Measurements from ENCODE around the gene DLL4. TPM values are rescaled to one million over a fixed set of nuclear protein-coding genes. Genes with fewer than 3 reads are reported as not detected.

Gene DLL4
- total RNA-seq, 1 donor: 0.09 TPM

DNA sequence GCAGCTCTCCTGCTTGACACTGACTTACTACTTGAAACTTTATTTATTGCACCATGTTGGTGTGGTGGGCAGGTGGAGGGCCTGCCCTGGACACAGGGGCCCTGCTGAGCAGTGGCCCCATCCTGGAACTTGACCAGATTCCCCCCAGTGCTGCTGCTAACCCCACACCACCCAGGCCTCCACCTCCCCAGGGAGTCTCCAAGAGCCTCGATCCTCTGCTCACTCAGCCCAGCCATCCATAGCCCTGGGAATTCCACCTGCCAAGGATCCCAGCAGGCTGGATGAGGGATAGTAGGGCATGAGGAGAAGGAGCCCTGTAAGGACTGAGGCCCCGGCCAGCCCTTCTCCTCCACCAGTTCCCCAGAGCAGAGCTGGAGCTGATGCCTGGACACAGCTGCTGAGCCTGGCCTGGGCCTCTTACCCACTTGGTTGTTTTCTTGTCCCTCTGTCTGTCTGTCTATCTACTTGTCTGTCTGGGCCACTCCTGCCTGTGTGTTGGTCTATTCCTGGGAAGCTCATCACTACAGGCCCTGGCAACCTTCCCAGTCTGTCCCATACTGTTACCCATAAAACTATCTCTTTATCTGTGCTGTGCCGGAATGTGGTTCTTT is 26.9 kb downstream of the DLL4 start:
- peak overlapping the region; percentile 32 for H3K4me3 ChIP-seq (ENCODE audit: low read depth, low read length)
- TF ChIP-seq, protein P1, sequence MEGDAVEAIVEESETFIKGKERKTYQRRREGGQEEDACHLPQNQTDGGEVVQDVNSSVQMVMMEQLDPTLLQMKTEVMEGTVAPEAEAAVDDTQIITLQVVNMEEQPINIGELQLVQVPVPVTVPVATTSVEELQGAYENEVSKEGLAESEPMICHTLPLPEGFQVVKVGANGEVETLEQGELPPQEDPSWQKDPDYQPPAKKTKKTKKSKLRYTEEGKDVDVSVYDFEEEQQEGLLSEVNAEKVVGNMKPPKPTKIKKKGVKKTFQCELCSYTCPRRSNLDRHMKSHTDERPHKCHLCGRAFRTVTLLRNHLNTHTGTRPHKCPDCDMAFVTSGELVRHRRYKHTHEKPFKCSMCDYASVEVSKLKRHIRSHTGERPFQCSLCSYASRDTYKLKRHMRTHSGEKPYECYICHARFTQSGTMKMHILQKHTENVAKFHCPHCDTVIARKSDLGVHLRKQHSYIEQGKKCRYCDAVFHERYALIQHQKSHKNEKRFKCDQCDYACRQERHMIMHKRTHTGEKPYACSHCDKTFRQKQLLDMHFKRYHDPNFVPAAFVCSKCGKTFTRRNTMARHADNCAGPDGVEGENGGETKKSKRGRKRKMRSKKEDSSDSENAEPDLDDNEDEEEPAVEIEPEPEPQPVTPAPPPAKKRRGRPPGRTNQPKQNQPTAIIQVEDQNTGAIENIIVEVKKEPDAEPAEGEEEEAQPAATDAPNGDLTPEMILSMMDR (IDR thresholded peaks at IDR 0.05; ENCODE audit: insufficient read depth, low read length): no peak
- no peak for DNase-seq (ENCODE audit: low read depth)

DNA sequence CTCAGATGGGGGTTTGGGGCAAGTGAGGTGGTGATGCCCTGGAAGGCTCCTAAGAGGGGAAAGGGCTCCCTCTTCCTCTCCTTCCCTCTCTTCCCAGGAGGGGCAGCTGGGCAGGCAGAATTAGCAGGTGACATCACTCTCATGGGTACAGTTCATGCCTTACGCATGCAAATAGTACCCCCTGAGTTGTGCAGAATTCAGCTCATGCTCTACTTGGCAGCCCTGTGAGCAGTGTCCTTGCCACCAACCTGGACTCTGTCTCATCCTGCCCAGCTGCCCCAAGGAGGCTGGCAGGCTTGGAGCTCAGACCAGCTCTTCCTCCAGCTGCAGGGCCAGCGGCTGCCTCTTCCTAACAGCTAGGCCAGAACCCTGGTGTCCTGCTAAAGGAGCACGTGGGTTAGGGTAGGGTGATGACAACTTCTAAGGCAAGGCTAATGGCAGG is 27.4 kb downstream of the DLL4 start:
- no peak for DNase-seq (ENCODE audit: low read depth)
- TF ChIP-seq, protein P1 (IDR thresholded peaks at IDR 0.05; ENCODE audit: insufficient read depth, low read length): no peak
- peak overlapping the region; percentile 9 for H3K4me3 ChIP-seq (ENCODE audit: low read depth, low read length)

DNA sequence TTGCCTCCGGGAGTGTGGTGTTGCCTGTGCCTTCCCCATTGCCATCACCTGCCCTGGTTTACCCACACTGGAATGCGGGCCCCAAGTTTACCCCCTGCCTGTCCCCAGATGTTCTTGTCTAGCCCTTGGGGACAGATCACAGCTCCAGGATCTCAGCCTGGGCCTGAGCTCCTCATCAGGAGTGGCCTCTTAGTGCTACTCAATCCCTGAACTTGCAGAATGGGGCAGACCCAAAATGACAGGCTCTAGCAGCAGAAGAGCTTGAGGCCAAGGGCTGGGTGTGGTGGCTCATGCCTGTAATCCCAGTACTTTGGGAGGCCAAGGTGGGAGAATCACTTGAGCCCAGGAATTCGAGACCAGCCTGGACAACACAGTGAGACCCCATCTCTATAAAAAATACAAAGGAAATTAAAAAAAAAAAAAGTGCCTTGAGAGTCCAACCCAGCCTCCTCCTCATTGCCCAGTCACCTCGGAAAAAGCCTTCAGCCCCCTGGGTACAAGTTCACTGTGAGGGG is 28.0 kb downstream of the DLL4 start:
- no peak overlapping the region for H3K4me3 ChIP-seq (ENCODE audit: low read depth, low read length)
- TF ChIP-seq, protein P1 (IDR thresholded peaks at IDR 0.05; ENCODE audit: insufficient read depth, low read length): no peak
- DNase-seq (ENCODE audit: low read depth): no peak

DNA sequence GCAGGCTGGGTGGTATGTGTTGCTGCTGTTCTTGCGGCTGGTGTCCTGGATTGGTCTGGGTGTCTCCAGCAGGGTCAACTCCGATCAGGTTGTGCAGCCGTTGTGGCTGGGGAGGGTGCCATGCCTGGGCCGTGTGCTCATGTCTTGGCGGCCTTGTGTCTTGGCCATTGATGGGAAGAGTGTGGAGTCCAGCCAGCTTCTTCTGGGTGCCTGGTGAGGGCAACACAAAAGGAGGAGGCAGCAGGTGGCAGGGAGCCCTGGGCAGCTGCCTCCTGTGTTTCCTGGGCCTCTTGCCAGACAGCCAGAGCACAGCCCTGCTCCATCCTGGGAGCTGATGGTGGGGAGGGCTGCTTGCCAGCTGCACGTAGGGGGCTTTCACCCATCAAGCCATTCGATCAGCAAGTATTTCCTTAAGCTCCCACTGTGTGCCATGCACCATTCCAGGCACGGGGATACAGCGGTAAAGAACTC is 28.5 kb downstream of the DLL4 start:
- peak; percentile 19 for DNase-seq (ENCODE audit: low read depth)
- no peak overlapping the region for H3K4me3 ChIP-seq (ENCODE audit: low read depth, low read length)
- TF ChIP-seq, protein P1 (IDR thresholded peaks at IDR 0.05; ENCODE audit: insufficient read depth, low read length): no peak

DNA sequence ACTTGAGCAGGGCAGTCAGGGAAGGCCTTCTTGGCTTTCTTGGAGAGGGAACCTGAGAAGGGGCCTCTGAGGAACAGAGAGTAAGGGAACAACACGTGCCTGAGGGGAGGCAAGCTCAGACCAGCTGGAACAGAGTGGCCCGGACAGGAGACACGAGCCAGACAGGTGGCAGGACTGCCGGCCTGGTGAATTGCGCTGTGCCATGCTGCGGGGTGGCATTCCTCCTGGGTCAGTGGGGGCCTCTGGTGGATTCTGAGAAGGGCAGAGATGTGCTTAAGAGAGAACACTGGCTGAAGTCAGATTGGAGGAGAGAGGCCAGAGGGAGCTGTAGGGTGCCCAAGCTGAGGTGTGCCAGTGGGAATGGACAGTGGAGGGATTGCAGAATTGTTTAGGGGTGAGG is 29.0 kb downstream of the DLL4 start:
- no peak overlapping the region for H3K4me3 ChIP-seq (ENCODE audit: low read depth, low read length)
- TF ChIP-seq, protein P1 (IDR thresholded peaks at IDR 0.05; ENCODE audit: insufficient read depth, low read length): no peak
- no peak for DNase-seq (ENCODE audit: low read depth)

DNA sequence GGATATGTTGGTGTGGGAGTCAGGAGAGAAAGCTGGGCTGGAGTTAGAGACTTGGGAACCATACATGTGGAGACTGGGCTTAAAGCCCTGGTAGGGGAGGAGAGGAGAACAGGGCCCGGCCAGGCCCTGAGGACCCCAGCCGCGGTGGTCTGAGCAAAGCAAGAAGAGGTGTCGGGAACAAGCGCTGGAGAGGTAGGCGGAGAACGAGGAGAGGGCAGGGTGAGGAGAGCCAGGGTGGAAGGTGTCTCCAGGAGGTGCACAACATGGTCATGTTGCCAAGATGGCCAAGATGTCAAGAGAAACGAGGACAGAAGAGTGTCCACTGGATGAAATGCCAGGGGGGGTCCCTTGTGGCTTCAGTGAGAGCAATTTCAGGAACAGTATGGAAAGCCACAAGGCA is 29.6 kb downstream of the DLL4 start:
- H3K4me3 ChIP-seq (ENCODE audit: low read depth, low read length): no peak overlapping the region
- TF ChIP-seq, protein P1 (IDR thresholded peaks at IDR 0.05; ENCODE audit: insufficient read depth, low read length): no peak
- DNase-seq (ENCODE audit: low read depth): no peak
